ENCODE data around the gene ENPP5. TPM values are rescaled to one million over a fixed set of nuclear protein-coding genes. Genes with fewer than 3 reads are reported as not detected.

The ENPP5 gene
- total RNA-seq, 1 experiment from 2014 or later, result 9.1 TPM

- no peak for TF ChIP-seq GRHL2 (CRISPR knock-in tag; IDR thresholded peaks at IDR 0.05; ENCODE audit: insufficient replicate concordance, severe bottlenecking)
- TF ChIP-seq ZNF317 (CRISPR knock-in tag; IDR thresholded peaks at IDR 0.05; ENCODE audit: borderline replicate concordance, low read depth), result no peak
- TF ChIP-seq ZSCAN18 (CRISPR knock-in tag; IDR thresholded peaks at IDR 0.05), result no peak
- Mint-ChIP-seq H3K27ac (no peak overlapping the region), H3K27me3 (ENCODE audit: low read depth) (no peaks in the 10 kb centered on the region), H3K4me3 (no peak overlapping the region), H3K9me3 (peaks cover 33% of the 10 kb centered on the region), H3K36me3 (no peaks in the 10 kb centered on the region), H3K4me1 (no peaks in the 10 kb centered on the region)
- ATAC-seq (no peak), DNase-seq (ENCODE audit: low spot score) (no peak)
- ChIA-PET CTCF (interaction anchor here (0.9 kb wide), 1 partner anchor 449 kb away, joined by 4 read pairs; no protein-coding TSS in a partner anchor), POLR2A (no interaction called here)
Observed at GRCh38 chr6:46207174-46207573, 36.4 kb upstream of the ENPP5 start.

GRCh38 chr6:46204880-46205650, 34.3 kb upstream of the ENPP5 start:
- DNase-seq (ENCODE audit: low spot score), result no peak
- no peak overlapping the region for H3K27ac Mint-ChIP-seq
- TF ChIP-seq MLX (CRISPR knock-in tag; IDR thresholded peaks at IDR 0.05) (no peak), CBFB (CRISPR knock-in tag; IDR thresholded peaks at IDR 0.05; ENCODE audit: low read depth) (no peak), ZNF138 (CRISPR knock-in tag; conservative IDR thresholded peaks at IDR 0.05) (no peak)
- H3K4me3 Mint-ChIP-seq, result no peak overlapping the region
- ATAC-seq, result no peak
- ChIA-PET CTCF (no interaction called here), POLR2A (interaction anchor here (0.6 kb wide), 1 partner anchor 10 kb away, joined by 4 read pairs; no protein-coding TSS in a partner anchor)
- no peaks in the 10 kb centered on the region; the same call in 1 of the 2 replicates for H3K27me3 Mint-ChIP-seq (ENCODE audit: low read depth)
- peaks cover 22% of the 10 kb centered on the region for H3K9me3 Mint-ChIP-seq
- 0 out of 2 replicates have a peak, but pooled peaks cover 3% of the 10 kb centered on the region for H3K4me1 Mint-ChIP-seq
- H3K36me3 Mint-ChIP-seq, result no peaks in the 10 kb centered on the region

- ChIA-PET POLR2A (no interaction called here), CTCF (interaction anchor here (0.6 to 0.7 kb wide), 2 partner anchors 113 to 181 kb away, joined by 5 read pairs; no protein-coding TSS in a partner anchor)
- ATAC-seq, result no peak
- peaks cover 25% of the 10 kb centered on the region for H3K9me3 Mint-ChIP-seq
- H3K36me3 Mint-ChIP-seq, result peaks cover 2% of the 10 kb centered on the region; the same call in 1 of the 2 replicates
- DNase-seq (ENCODE audit: low spot score), result no peak
- H3K27ac Mint-ChIP-seq, result no peak overlapping the region
- peaks cover 11% of the 10 kb centered on the region for H3K4me1 Mint-ChIP-seq
- H3K27me3 Mint-ChIP-seq (ENCODE audit: low read depth), result no peaks in the 10 kb centered on the region; the same call in 1 of the 2 replicates
- no peak overlapping the region for H3K4me3 Mint-ChIP-seq
- TF ChIP-seq ESRRA (CRISPR knock-in tag; IDR thresholded peaks at IDR 0.05; ENCODE audit: borderline replicate concordance) (no peak), CDX4 (CRISPR knock-in tag; IDR thresholded peaks at IDR 0.05; ENCODE audit: borderline replicate concordance) (no peak), TEAD1 (CRISPR knock-in tag; IDR thresholded peaks at IDR 0.05) (no peak), ATF1 (CRISPR knock-in tag; IDR thresholded peaks at IDR 0.05) (no peak), FOXP1 (CRISPR knock-in tag; IDR thresholded peaks at IDR 0.05; ENCODE audit: borderline replicate concordance) (no peak), ZNF121 (CRISPR knock-in tag; IDR thresholded peaks at IDR 0.05) (no peak), MLX (CRISPR knock-in tag; IDR thresholded peaks at IDR 0.05) (no peak), FOXK1 (CRISPR knock-in tag; IDR thresholded peaks at IDR 0.05) (no peak), ZNF423 (CRISPR knock-in tag; IDR thresholded peaks at IDR 0.05) (no peak), ZNF671 (CRISPR knock-in tag; IDR thresholded peaks at IDR 0.05) (no peak), E2F4 (CRISPR knock-in tag; IDR thresholded peaks at IDR 0.05; ENCODE audit: borderline replicate concordance, low read depth) (no peak), STAT6 (CRISPR knock-in tag; conservative IDR thresholded peaks at IDR 0.05; ENCODE audit: low read depth) (no peak), AR (CRISPR knock-in tag; IDR thresholded peaks at IDR 0.05) (no peak), GRHL2 (CRISPR knock-in tag; IDR thresholded peaks at IDR 0.05; ENCODE audit: insufficient replicate concordance, severe bottlenecking) (no peak)
Observed at GRCh38 chr6:46203391-46204177, 32.8 kb upstream of the ENPP5 start.

Measured in WTC11 (cell line).